A673 (cell line): ENCODE results near the gene UVSSA.

Experiments used
- EZH2 ChIP-seq: fragments of 200-600 bp; sonication (generic); IDR thresholded peaks from 2 replicates; pipeline ENCODE4 v1.6.1; 2017; ENCODE audit warnings: borderline replicate concordance, low read depth, mild to moderate bottlenecking, mixed read lengths, antibody characterized with exemption, low read length; ENCODE audit not compliant: poor library complexity, severe bottlenecking
- TF ChIP-seq, protein P1 (sequence below): fragments of 300-800, 200-600 bp; sonication (generic); conservative IDR thresholded peaks from 2 replicates; pipeline ENCODE4 v1.5.1; 2017; ENCODE audit warnings: low read depth, mild to moderate bottlenecking, antibody characterized with exemption, low read length, moderate library complexity, mixed read lengths

DNA sequence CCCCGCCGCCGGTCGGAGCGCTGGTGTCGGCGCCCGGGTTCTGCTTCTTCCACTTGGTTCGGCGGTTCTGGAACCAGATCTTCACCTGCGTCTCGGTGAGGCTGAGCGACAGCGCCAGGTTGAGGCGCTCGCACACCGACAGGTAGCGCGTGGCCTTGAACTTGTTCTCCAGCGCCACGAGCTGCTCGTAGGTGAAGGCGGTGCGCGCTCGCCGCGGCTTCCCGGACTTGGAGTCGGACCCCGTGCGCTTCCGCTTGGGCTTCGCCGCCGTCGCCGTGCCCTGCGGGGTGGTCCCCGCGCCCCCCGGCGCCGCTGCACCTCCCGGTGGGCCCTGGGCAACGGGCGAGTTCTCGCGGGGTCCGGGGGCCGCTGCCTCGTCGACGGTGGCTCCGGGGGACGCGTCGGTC is 56.2 kb downstream of the UVSSA start:
- TF ChIP-seq, protein P1, sequence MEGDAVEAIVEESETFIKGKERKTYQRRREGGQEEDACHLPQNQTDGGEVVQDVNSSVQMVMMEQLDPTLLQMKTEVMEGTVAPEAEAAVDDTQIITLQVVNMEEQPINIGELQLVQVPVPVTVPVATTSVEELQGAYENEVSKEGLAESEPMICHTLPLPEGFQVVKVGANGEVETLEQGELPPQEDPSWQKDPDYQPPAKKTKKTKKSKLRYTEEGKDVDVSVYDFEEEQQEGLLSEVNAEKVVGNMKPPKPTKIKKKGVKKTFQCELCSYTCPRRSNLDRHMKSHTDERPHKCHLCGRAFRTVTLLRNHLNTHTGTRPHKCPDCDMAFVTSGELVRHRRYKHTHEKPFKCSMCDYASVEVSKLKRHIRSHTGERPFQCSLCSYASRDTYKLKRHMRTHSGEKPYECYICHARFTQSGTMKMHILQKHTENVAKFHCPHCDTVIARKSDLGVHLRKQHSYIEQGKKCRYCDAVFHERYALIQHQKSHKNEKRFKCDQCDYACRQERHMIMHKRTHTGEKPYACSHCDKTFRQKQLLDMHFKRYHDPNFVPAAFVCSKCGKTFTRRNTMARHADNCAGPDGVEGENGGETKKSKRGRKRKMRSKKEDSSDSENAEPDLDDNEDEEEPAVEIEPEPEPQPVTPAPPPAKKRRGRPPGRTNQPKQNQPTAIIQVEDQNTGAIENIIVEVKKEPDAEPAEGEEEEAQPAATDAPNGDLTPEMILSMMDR: no peak
- TF ChIP-seq EZH2: no peak
